Endodermal cell (in vitro differentiated cells): Measurements from ENCODE around the gene TBX1. TPM values are rescaled to one million over a fixed set of nuclear protein-coding genes. Genes with fewer than 3 reads are reported as not detected.

Experiments
- DNase-seq: peaks from one replicate; pipeline ENCODE4 v3.0.0-alpha.2; 2017
- H3K27ac ChIP-seq: 2 replicates; pipeline ENCODE4 v1.5.1; 2013; ENCODE audit warnings: mild to moderate bottlenecking, low read depth, low read length, moderate library complexity
- H3K27me3 ChIP-seq: 2 replicates; pipeline ENCODE4 v1.6.1; 2013; ENCODE audit warnings: mild to moderate bottlenecking, low read length, moderate library complexity; ENCODE audit not compliant: insufficient read depth, control insufficient read depth, poor library complexity, severe bottlenecking
- H3K36me3 ChIP-seq: 2 replicates; pipeline ENCODE4 v1.7.0; 2013; ENCODE audit warnings: mild to moderate bottlenecking, low read length, moderate library complexity; ENCODE audit not compliant: control insufficient read depth, insufficient read depth
- H3K4me1 ChIP-seq: one replicate; pipeline ENCODE4 v1.7.0; 2013; ENCODE audit warnings: low read length; ENCODE audit not compliant: control insufficient read depth, insufficient read depth
- H3K4me3 ChIP-seq: 2 replicates; pipeline ENCODE4 v1.5.1; 2013; ENCODE audit warnings: mild to moderate bottlenecking, low read length, moderate library complexity
- H3K9ac ChIP-seq: 2 replicates; pipeline ENCODE4 v1.6.1; 2013; ENCODE audit warnings: mild to moderate bottlenecking, low read length, moderate library complexity; ENCODE audit not compliant: poor library complexity, severe bottlenecking; ENCODE audit errors: extremely low read depth
- H3K9me3 ChIP-seq: 2 replicates; pipeline ENCODE4 v1.6.1; 2013; ENCODE audit warnings: mild to moderate bottlenecking, low read length, moderate library complexity; ENCODE audit not compliant: control insufficient read depth
- H3K27ac Mint-ChIP-seq: 2 replicates; pipeline ENCODE4 v1.8.0; 2020; ENCODE audit warnings: mixed read lengths
- H3K27me3 Mint-ChIP-seq: 2 replicates; pipeline ENCODE4 v1.8.0; 2021; ENCODE audit warnings: mild to moderate bottlenecking, mixed read lengths; ENCODE audit not compliant: insufficient read depth
- H3K36me3 Mint-ChIP-seq: 2 replicates; pipeline ENCODE4 v1.8.0; 2020; ENCODE audit warnings: low read depth, mixed read lengths
- H3K4me1 Mint-ChIP-seq: 2 replicates; pipeline ENCODE4 v1.8.0; 2020; ENCODE audit warnings: mixed read lengths
- H3K4me3 Mint-ChIP-seq: 2 replicates; pipeline ENCODE4 v1.8.0; 2020; ENCODE audit warnings: mild to moderate bottlenecking, moderate library complexity, mixed read lengths
- H3K9me3 Mint-ChIP-seq: 2 replicates; pipeline ENCODE4 v1.8.0; 2020; ENCODE audit warnings: mild to moderate bottlenecking, mixed read lengths
- CTCF ChIP-seq: fragments of 200-600 bp; sonication (generic); conservative IDR thresholded peaks from 2 replicates; pipeline ENCODE4 v1.5.0; 2021; ENCODE audit warnings: antibody characterized with exemption, mild to moderate bottlenecking
- WGBS, 2 experiments: methylation state at CpG; one replicate each; pipeline versions ENCODE4 v1.1.5 to v1.1.7; 2013; ENCODE audit warnings: missing lambda C conversion rate in 2 of 2, mixed read lengths in 1 of 2; ENCODE audit not compliant: insufficient coverage in 1 of 2, insufficient read length in 1 of 2; 5-methylcytosine and 5-hydroxymethylcytosine counted together
- total RNA-seq, 2 donors: library from RNA; stranded (reverse); fragmentation: NEBNext Ultra II Directional in 1 of 2; extraction: Animal tissue kit (Norgen Biotek cat#: 25700) in 1 of 2; gene quantifications; 2 replicates in 1 of 2; 3 replicates in 1 of 2; pipeline ENCODE4 v1.2.1, GENCODE V29; 2021

TBX1 gene
- total RNA-seq, 2 donors from 2014 or later = 1.3 TPM; not detected in 1

DNA sequence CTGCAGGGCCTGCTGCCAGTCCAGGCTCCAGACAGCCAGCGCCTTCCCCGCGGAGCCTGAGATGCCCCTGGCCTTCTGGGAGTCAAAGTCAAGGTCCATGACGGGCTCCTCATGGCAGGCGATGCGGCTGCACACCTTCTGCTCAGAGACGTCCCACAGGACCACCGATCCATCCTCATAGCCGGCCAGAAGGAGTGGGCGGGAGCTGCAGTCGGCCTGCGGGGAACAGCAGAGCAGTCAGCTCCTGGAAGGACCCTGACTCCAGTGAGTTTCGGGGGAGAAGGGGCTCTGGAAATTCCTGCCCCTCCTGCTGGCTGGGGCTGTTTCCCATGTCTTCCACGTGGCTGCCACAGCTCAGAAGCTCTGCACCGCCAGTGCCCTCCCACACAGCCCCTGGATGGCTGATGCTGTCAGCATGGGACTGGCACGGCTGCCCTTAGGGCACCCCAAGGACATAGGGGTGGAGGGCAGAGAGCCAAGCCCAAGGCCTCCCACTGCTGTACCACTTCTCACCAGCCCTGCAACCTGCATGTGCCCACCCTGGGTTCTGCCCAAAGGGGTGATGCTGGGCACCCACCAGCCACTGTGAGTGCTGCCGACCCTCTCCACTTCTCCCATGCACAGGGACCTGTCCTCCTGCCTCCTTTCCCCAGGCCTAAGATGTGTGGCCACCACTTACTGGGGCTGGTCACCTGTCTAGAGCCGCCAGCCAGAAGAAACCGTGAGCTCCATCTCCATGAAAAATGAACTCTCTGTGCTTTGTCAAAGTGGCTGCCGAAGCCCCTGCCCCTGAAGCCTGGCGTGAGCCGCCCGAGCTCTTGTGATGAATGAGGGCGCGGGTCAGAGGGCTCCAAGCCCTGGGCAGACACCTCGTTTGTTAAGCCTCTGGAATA is 41.7 kb downstream of the TBX1 start:
- H3K27ac ChIP-seq = peak overlapping the region; percentile 49
- H3K36me3 Mint-ChIP-seq = peaks cover 2% of the 10 kb centered on the region
- H3K4me3 ChIP-seq = no peak overlapping the region
- H3K27ac Mint-ChIP-seq = no peak overlapping the region
- no peak for TF ChIP-seq CTCF
- H3K4me3 Mint-ChIP-seq = no peak overlapping the region
- H3K27me3 Mint-ChIP-seq = no peaks in the 10 kb centered on the region
- H3K9ac ChIP-seq = no peak overlapping the region
- no peaks in the 10 kb centered on the region for H3K27me3 ChIP-seq
- DNase-seq = no peak
- H3K36me3 ChIP-seq = no peaks in the 10 kb centered on the region
- H3K4me1 ChIP-seq = no peaks in the 10 kb centered on the region
- H3K4me1 Mint-ChIP-seq = no peaks in the 10 kb centered on the region
- H3K9me3 Mint-ChIP-seq = no peaks in the 10 kb centered on the region
- H3K9me3 ChIP-seq = no peaks in the 10 kb centered on the region
- WGBS, 2 experiments = 86 to 93% methylated on average over 17 to 26 of the region's 26 CpGs

DNA sequence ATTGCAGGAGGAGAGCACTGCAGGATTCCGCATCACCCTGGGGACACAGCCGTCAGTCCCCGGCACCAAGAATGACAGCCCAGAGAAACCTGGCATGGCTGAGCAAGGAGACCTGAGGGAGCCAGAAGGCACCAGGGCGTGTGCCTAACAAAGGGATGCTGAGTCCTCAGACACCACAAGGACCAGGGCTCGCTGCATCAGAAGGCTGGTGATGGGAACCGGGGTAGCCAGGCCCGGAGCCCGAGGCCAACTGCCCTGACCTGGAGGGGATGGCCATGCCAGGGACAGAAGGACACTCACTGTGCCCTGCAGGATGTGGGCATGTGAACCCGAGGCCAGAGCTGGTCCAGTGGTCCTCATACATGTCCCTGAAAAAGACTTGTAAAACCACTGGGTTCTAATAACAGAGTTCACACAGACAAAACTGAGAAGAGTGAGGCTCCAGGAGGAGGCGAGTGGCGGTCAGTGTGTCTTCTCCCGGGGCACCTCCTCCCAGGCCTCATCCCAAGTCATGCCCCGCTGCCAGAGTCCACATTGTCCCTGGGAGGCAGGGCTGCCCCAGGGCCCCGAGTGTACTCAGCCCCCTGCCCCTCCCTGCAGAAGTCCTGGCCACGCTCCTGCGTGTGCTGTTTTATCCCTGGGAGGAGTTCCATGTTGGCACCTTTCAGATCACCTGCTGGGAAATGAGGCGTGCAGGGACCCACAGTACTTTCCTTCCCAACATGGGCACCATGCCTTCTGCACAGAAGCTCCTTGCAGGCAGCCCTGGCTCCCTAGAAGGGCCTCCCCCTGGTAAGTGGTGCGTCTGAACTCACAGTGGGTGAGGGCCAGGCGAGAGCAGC is 42.5 kb downstream of the TBX1 start:
- Histone ChIP-seq H3K27me3 (no peaks in the 10 kb centered on the region), H3K4me3 (no peak overlapping the region), H3K36me3 (no peaks in the 10 kb centered on the region), H3K9me3 (no peaks in the 10 kb centered on the region), H3K4me1 (no peaks in the 10 kb centered on the region), H3K9ac (no peak overlapping the region), H3K27ac (no peak overlapping the region)
- H3K4me3 Mint-ChIP-seq = no peak overlapping the region
- no peaks in the 10 kb centered on the region for H3K27me3 Mint-ChIP-seq
- H3K27ac Mint-ChIP-seq = no peak overlapping the region
- no peaks in the 10 kb centered on the region for H3K4me1 Mint-ChIP-seq
- DNase-seq = no peak
- H3K36me3 Mint-ChIP-seq = peaks cover 2% of the 10 kb centered on the region
- TF ChIP-seq CTCF = no peak
- no peaks in the 10 kb centered on the region for H3K9me3 Mint-ChIP-seq
- 87 to 93% methylated on average over 13 to 19 of the region's 19 CpGs for WGBS, 2 experiments

DNA sequence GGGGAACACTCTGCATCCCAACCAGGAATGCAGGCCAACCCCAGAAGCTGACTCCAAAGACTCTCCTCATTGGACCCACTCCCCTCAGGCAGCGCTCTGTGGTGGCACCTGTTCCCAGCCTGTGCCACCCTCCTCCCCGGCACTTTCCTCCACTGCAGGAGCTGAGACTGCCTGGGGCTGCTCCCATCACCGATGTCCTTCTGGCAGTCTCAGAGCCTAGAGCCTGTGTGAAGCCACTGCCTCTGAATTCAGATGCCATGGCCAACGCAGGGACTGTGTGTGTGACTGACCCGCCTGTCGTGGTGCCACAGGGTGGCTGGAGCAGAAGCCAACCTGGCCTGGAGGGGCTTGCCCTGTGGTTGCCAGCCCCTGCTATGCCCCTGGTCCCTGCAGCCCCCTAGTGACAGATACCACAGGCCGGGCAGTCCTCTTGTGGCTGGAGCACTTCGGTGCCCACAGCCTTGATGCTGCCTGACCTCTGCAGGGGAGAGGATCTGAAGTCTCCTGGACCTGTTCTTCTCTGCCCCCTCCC is 43.2 kb downstream of the TBX1 start:
- Mint-ChIP-seq H3K4me1 (no peaks in the 10 kb centered on the region), H3K36me3 (peaks cover 2% of the 10 kb centered on the region), H3K27me3 (no peaks in the 10 kb centered on the region), H3K27ac (no peak overlapping the region), H3K9me3 (no peaks in the 10 kb centered on the region), H3K4me3 (no peak overlapping the region)
- H3K9me3 ChIP-seq = no peaks in the 10 kb centered on the region
- DNase-seq = no peak
- H3K27me3 ChIP-seq = no peaks in the 10 kb centered on the region
- no peaks in the 10 kb centered on the region for H3K36me3 ChIP-seq
- no peak overlapping the region for H3K27ac ChIP-seq
- H3K4me3 ChIP-seq = no peak overlapping the region
- WGBS, 2 experiments = 93 to 98% methylated on average over 6 to 8 of the region's 8 CpGs
- no peak overlapping the region for H3K9ac ChIP-seq
- no peak for TF ChIP-seq CTCF
- H3K4me1 ChIP-seq = no peaks in the 10 kb centered on the region
